ENCODE measurements around the gene VEZF1. TPM values are rescaled to one million over a fixed set of nuclear protein-coding genes. Genes with fewer than 3 reads are reported as not detected.
A peak's percentile ranks its signal among the peaks of the same experiment; 100 is the strongest.

The VEZF1 gene
- total and polyA plus RNA-seq, 7 donors = 30.6 to 92.5 (median 50.5) TPM

DNA sequence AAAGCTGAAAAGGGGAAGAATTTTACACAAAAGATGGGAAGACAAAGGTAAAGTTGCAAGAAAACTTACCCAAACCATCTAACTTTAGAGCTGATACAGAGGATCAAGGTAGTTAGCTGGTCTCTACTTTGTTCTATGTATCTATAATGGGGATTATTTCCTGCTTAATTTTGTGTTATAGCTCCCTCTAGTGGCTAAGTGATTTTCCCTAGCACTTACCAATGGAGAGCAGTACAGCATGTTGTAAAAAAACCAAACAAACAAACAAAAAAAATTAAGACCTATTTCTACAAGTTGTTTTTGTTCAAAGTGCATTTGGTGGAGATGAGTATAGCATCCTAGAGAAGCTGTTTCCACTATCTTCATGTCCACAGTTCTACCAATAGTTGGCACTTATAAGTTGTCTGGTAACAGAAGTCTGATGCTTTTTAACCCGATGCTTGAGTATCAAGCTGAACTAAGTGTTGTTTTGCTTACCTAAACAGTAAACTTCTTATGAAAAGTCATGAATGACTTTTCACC lies 11.5 kb upstream of the VEZF1 start:
- Histone ChIP-seq H3K27ac (peak overlapping the region; percentile 44), H3K9me3 (no peaks in the 10 kb centered on the region), H3K4me1 (peaks cover 60% of the 10 kb centered on the region), H3K36me3 (ENCODE audit: insufficient read depth in 1 of 2, low read depth in 1 of 2) (peaks cover 12 to 78% of the 10 kb centered on the region in 2 donors), H3K27me3 (ENCODE audit: insufficient read depth in 3 of 3, low read length in 2 of 3) (no peaks in the 10 kb centered on the region), H3K4me3 (no peak overlapping the region)
- no peak for DNase-seq
- 42 to 70% (median 59%) methylated on average over 1 of the region's 1 CpG for WGBS, 3 donors
- TF ChIP-seq, protein P1, sequence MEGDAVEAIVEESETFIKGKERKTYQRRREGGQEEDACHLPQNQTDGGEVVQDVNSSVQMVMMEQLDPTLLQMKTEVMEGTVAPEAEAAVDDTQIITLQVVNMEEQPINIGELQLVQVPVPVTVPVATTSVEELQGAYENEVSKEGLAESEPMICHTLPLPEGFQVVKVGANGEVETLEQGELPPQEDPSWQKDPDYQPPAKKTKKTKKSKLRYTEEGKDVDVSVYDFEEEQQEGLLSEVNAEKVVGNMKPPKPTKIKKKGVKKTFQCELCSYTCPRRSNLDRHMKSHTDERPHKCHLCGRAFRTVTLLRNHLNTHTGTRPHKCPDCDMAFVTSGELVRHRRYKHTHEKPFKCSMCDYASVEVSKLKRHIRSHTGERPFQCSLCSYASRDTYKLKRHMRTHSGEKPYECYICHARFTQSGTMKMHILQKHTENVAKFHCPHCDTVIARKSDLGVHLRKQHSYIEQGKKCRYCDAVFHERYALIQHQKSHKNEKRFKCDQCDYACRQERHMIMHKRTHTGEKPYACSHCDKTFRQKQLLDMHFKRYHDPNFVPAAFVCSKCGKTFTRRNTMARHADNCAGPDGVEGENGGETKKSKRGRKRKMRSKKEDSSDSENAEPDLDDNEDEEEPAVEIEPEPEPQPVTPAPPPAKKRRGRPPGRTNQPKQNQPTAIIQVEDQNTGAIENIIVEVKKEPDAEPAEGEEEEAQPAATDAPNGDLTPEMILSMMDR (IDR thresholded peaks at IDR 0.05) = peak; percentile 83
- peak; percentile 59 to 67 (median 60) for ATAC-seq
- intact Hi-C loops (cut with DNase I) = loop anchor here (10.0 kb wide), 1 partner anchor 875 kb away; no protein-coding TSS in a partner anchor

DNA sequence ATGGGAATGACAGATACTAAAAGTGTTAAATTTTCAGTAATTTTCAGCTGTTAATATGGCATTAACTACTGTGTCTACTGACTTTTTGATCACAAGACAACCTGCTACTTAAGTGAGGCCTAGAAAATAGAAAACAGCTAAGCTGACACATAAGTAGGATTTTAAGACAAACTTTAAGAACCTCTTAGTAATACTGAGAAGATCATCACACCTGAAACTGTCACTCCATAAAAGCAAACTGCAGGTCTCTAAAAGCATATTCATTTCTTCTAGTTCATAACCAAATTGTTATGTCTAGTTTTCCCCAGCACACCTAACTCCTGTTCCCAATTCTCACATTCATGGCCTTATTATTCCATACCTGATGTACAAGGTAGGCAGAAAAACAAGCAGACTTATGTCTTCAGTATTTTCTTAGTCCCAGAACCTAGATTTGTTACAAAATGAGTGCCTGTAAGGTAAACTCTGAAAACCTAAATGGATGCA lies 11.0 kb upstream of the VEZF1 start:
- DNase-seq (no peak), ATAC-seq (no peak)
- Histone ChIP-seq H3K27ac (peak overlapping the region; percentile 44), H3K4me1 (peaks cover 60% of the 10 kb centered on the region), H3K4me3 (no peak overlapping the region), H3K9me3 (no peaks in the 10 kb centered on the region), H3K27me3 (ENCODE audit: insufficient read depth in 3 of 3, low read length in 2 of 3) (no peaks in the 10 kb centered on the region), H3K36me3 (ENCODE audit: insufficient read depth in 1 of 2, low read depth in 1 of 2) (peaks cover 12 to 73% of the 10 kb centered on the region in 2 donors)
- intact Hi-C loops (cut with DNase I) = loop anchor here (10.0 kb wide), 1 partner anchor 874 kb away; no protein-coding TSS in a partner anchor
- TF ChIP-seq, protein P1 (IDR thresholded peaks at IDR 0.05) = no peak

DNA sequence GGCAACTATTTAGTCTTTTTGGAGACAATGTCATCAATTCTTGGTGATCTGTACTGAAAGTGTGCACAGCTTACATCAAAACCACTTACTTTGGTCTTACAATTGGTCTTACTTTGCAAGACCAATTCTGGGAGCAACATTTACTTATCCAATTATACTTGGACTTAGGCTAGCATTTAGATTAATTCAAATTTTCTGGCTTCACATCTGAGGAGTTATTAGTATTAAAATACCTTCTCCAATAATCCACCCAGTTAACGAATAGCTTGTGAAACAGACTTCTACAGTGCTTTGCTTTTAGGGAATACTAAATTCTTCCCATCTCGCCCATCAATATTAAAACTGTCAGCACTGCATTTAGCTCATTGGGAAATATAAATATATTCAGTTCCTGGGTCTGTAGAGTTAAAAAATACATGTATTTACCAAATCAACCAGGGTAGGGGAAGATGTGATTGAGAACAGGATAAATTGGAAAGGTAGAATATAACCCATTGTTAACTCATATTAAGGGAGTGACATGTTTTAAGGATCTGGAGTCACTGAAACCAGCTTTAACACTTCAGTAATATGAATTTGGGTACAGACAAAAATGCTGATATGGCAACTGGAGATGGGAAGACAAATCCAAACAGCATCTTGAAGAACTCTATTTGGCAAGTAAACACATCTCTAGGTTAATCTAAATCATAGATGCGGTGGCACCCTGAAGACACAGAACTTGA lies 9.2 kb upstream of the VEZF1 start:
- WGBS, 3 donors = 74 to 90% (median 79%) methylated on average over 3 of the region's 3 CpGs
- DNase-seq (no peak), ATAC-seq (no peak)
- H3K9me3 ChIP-seq = no peaks in the 10 kb centered on the region
- no peaks in the 10 kb centered on the region for H3K27me3 ChIP-seq (ENCODE audit: insufficient read depth in 3 of 3, low read length in 2 of 3)
- intact Hi-C loops (cut with DNase I) = loop anchor here (10.0 kb wide), 1 partner anchor 872 kb away; no protein-coding TSS in a partner anchor
- peaks cover 60% of the 10 kb centered on the region for H3K4me1 ChIP-seq
- no peak overlapping the region for H3K4me3 ChIP-seq
- H3K27ac ChIP-seq = peak overlapping the region; percentile 23
- H3K36me3 ChIP-seq (ENCODE audit: insufficient read depth in 1 of 2, low read depth in 1 of 2) = peaks cover 9 to 55% of the 10 kb centered on the region in 2 donors
- TF ChIP-seq, protein P1 (IDR thresholded peaks at IDR 0.05) = no peak

DNA sequence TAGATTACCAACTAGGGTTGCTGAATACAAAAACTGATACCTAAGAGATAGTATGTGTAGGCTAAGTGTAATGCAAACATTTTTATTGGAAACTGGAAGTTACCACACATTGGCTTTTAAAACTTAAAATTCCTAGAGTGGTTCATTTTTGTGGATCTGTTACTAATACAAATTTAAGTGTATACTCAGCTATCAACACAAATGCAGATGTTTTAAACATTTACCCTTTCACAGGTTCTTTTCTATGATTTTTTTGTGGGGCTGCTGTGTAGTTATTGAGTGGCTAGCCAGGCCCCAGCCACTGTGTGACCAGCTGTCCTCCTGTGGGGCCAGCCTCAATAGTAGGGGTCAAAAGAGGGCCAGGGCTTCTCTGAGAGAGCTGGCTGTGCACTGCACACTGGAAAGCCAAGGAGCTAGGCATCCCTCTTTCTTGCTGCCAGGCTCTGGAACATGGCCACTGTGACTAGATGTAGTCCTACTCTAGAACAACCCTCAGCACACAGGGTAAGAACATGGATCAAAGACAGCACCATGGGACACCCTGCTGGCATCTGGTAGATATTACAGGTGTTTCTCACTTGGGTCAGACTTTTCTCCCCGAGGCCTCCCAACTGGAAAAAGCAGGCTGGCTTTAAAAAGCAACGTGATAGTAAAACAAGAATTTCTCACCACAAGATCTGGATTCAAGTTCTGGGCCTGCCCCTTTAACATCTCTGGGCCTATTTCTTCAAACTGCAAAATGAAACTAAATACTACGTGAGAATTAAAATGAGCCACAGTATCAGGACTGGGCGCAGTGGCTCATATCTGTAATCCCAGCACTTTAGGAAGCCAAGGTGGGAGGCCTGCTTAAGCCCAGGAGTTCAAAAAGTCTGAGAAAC lies 7.3 kb upstream of the VEZF1 start:
- Histone ChIP-seq H3K36me3 (ENCODE audit: insufficient read depth in 1 of 2, low read depth in 1 of 2) (peaks cover 4 to 36% of the 10 kb centered on the region in 2 donors), H3K27me3 (ENCODE audit: insufficient read depth in 3 of 3, low read length in 2 of 3) (no peaks in the 10 kb centered on the region), H3K9me3 (no peaks in the 10 kb centered on the region), H3K4me3 (no peak overlapping the region), H3K4me1 (peaks cover 65% of the 10 kb centered on the region), H3K27ac (peak overlapping the region; percentile 94)
- ATAC-seq (peak; percentile 90 to 94 (median 92)), DNase-seq (peak; percentile 61 to 87)
- TF ChIP-seq, protein P1 (IDR thresholded peaks at IDR 0.05) = peak; percentile 71
- WGBS, 3 donors = 9 to 27% (median 10%) methylated on average over 4 of the region's 4 CpGs
- intact Hi-C loops (cut with DNase I) = loop anchor here (2.0 to 10.0 kb wide), 3 partner anchors 105 to 871 kb away; no protein-coding TSS in a partner anchor
